ENCODE measurements around the gene CTIF. TPM values are rescaled to one million over a fixed set of nuclear protein-coding genes. Genes with fewer than 3 reads are reported as not detected.

CTIF gene
- polyA plus RNA-seq, 1 of the 3 experiments (the other 2 are of a cell fraction) = 47.2 TPM

GRCh38 chr18:48705043-48705442 lies 166.2 kb downstream of the CTIF start:
- POLR2A ChIA-PET = no interaction called here
- H3K4me2 ChIP-seq = no peak overlapping the region
- H3K36me3 ChIP-seq (replicated peaks in 1 of 2; ENCODE audit: control insufficient read depth in 1 of 2, insufficient read depth in 2 of 2, low read length in 1 of 2) = peaks cover 6 to 19% of the 10 kb centered on the region in 2 experiments
- H3K9ac ChIP-seq = no peak overlapping the region
- no peaks in the 10 kb centered on the region for H3K9me3 ChIP-seq
- H4K20me1 ChIP-seq (ENCODE audit: insufficient read depth) = peaks cover 21% of the 10 kb centered on the region; the same call in 1 of the 2 replicates
- H3K4me3 ChIP-seq (ENCODE audit: low read depth in 2 of 2, low read length in 1 of 2) = no peak overlapping the region
- no peak overlapping the region for H2AFZ ChIP-seq (ENCODE audit: low read depth)
- no peak for DNase-seq
- TF ChIP-seq ZBTB33 (IDR thresholded peaks at IDR 0.05; ENCODE audit: borderline replicate concordance, low read depth) (no peak), SMC3 (IDR thresholded peaks at IDR 0.05; ENCODE audit: low read depth, low read length) (no peak), USF2 (IDR thresholded peaks at IDR 0.05; ENCODE audit: borderline replicate concordance, low read depth, low read length) (no peak), RAD21 (IDR thresholded peaks at IDR 0.05; ENCODE audit: low read length) (no peak), CTCF (IDR thresholded peaks at IDR 0.05) (no peak), JUND (IDR thresholded peaks at IDR 0.05) (no peak), FOSL2 (IDR thresholded peaks at IDR 0.05; ENCODE audit: borderline replicate concordance, low read depth) (no peak), POLR2AphosphoS5 (IDR thresholded peaks at IDR 0.05; ENCODE audit: low read depth, low read length) (no peak), MEF2A (IDR thresholded peaks at IDR 0.05; ENCODE audit: borderline replicate concordance, low read depth) (no peak), CHD2 (IDR thresholded peaks at IDR 0.05; ENCODE audit: low read length, partially characterized antibody) (no peak), SIN3A (IDR thresholded peaks at IDR 0.05; ENCODE audit: borderline replicate concordance, low read depth, low read length) (no peak), TAF1 (IDR thresholded peaks at IDR 0.05; ENCODE audit: borderline replicate concordance, low read depth, low read length) (no peak), GABPA (IDR thresholded peaks at IDR 0.05; ENCODE audit: low read depth) (no peak), MAX (IDR thresholded peaks at IDR 0.05; ENCODE audit: low read depth) (no peak), YY1 (IDR thresholded peaks at IDR 0.05; ENCODE audit: low read depth) (no peak), NFIC (IDR thresholded peaks at IDR 0.05; ENCODE audit: borderline replicate concordance) (no peak), EP300 (IDR thresholded peaks at IDR 0.05; ENCODE audit: borderline replicate concordance in 1 of 2, low read depth in 1 of 2, low read length in 1 of 2) (no peak), RFX5 (IDR thresholded peaks at IDR 0.05; ENCODE audit: low read length) (no peak)
- H3K79me2 ChIP-seq (ENCODE audit: insufficient read depth) = peaks cover 36% of the 10 kb centered on the region; the same call in 1 of the 2 replicates
- no peaks in the 10 kb centered on the region for H3K9me2 ChIP-seq
- H3F3A ChIP-seq (replicated peaks; ENCODE audit: insufficient read depth) = no peaks in the 10 kb centered on the region
- no peaks in the 10 kb centered on the region; a peak in 1 of 4 replicates for H3K4me1 ChIP-seq (ENCODE audit: control insufficient read depth in 1 of 2, insufficient read depth in 2 of 2, low read depth in 1 of 2, low read length in 1 of 2)
- H3K27me3 ChIP-seq (ENCODE audit: insufficient read depth) = no peaks in the 10 kb centered on the region
- H3K27ac ChIP-seq (ENCODE audit: low read depth in 2 of 2, low read length in 1 of 2) = no peak overlapping the region
- CTCF ChIA-PET = no interaction called here
- 88% methylated on average over 4 of the region's 7 CpGs for WGBS (ENCODE audit: low lambda C conversion rate)

Data from SK-N-SH (cell line).